ENCODE data around the gene ANKS1B.

The ANKS1B gene

GRCh38 chr12:99920353-99920960 lies 64.3 kb downstream of the ANKS1B start:
- TF ChIP-seq CTCF (IDR thresholded peaks at IDR 0.05; ENCODE audit: low read depth, low read length), result no peak
- no peak for DNase-seq (ENCODE audit: extremely low read depth, low read depth)

- no peak for DNase-seq (ENCODE audit: extremely low read depth, low read depth)
- TF ChIP-seq CTCF (IDR thresholded peaks at IDR 0.05; ENCODE audit: low read depth, low read length), result no peak
Measured at GRCh38 chr12:99917711-99918402, 66.9 kb downstream of the ANKS1B start.

- DNase-seq (ENCODE audit: extremely low read depth, low read depth), result no peak
Measured at GRCh38 chr12:99916555-99916954, 68.2 kb downstream of the ANKS1B start.

GRCh38 chr12:99915251-99916082 lies 69.3 kb downstream of the ANKS1B start:
- no peak for TF ChIP-seq CTCF (IDR thresholded peaks at IDR 0.05; ENCODE audit: low read depth, low read length)
- no peak for DNase-seq (ENCODE audit: extremely low read depth, low read depth)

More at GRCh38 chr12:99916555-99916954, 68.2 kb downstream of the ANKS1B start:
- TF ChIP-seq CTCF (IDR thresholded peaks at IDR 0.05; ENCODE audit: low read depth, low read length), result no peak

GRCh38 chr12:99914206-99914605 lies 70.5 kb downstream of the ANKS1B start:
- no peak for TF ChIP-seq CTCF (IDR thresholded peaks at IDR 0.05; ENCODE audit: low read depth, low read length)
- DNase-seq (ENCODE audit: extremely low read depth, low read depth), result no peak

GRCh38 chr12:99911967-99912366 lies 72.8 kb downstream of the ANKS1B start:
- no peak for TF ChIP-seq CTCF (IDR thresholded peaks at IDR 0.05; ENCODE audit: low read depth, low read length)
- DNase-seq (ENCODE audit: extremely low read depth, low read depth), result no peak

GRCh38 chr12:99911081-99911480 lies 73.7 kb downstream of the ANKS1B start:
- peak; percentile 74 for DNase-seq (ENCODE audit: extremely low read depth, low read depth)
- TF ChIP-seq CTCF (IDR thresholded peaks at IDR 0.05; ENCODE audit: low read depth, low read length), result no peak

Measured in AG09319 (cell line).